Endothelial cell of umbilical vein (primary cell): ENCODE data around the gene FMN1. TPM values are rescaled to one million over a fixed set of nuclear protein-coding genes. Genes with fewer than 3 reads are reported as not detected.

Source experiments
- BruUV-seq: library from RNA; stranded (reverse); fragments of 400-500 nt; replicated peaks from 2 replicates; lab custom pipeline; 2021; lab: Mats Ljungman, UMichigan
- CTCF ChIA-PET: fragments of 300-600, 350-600 bp; sonication (Branson Sonifier 250); formaldehyde crosslinking; loops from one replicate; lab custom pipeline; 2021; ENCODE audit warnings: antibody characterized with exemption, inconsistent platforms; lab: Charles Lee
- POLR2A ChIA-PET: fragments of 300-600, 350-600 bp; sonication (Branson Sonifier 250); formaldehyde crosslinking; loops from one replicate; lab custom pipeline; 2021; ENCODE audit warnings: antibody characterized with exemption, inconsistent platforms; lab: Charles Lee
- DNase-seq: peaks from one replicate; pipeline ENCODE4 v3.0.0-alpha.2; 2011; ENCODE audit warnings: low read depth, low spot score
- FAIRE-seq: peaks from 2 replicates; lab custom pipeline; 2011; peaks lifted over from hg19 to GRCh38; lab: Jason Lieb, UNC
- H2AFZ ChIP-seq: 2 replicates; pipeline ENCODE4 v1.6.0; 2012; ENCODE audit warnings: low read depth, low read length, control low read depth, inconsistent platforms
- H3K27ac ChIP-seq: 2 replicates; pipeline ENCODE4 v1.5.1; 2011; ENCODE audit warnings: low read depth, mild to moderate bottlenecking, control low read depth, low read length, moderate library complexity; ENCODE audit not compliant: insufficient read depth
- H3K27me3 ChIP-seq, 2 experiments: 2 replicates each; pipeline versions ENCODE4 v1.6.0 to v1.6.1; 2011; ENCODE audit warnings: low read length in 2 of 2, mixed read lengths in 1 of 2; ENCODE audit not compliant: control insufficient read depth in 2 of 2, insufficient read depth in 2 of 2
- H3K36me3 ChIP-seq, 2 experiments: 2 replicates in 1 of 2; 3 replicates in 1 of 2; pipeline ENCODE4 v1.5.1; 2011; ENCODE audit warnings: low read length in 2 of 2, mild to moderate bottlenecking in 1 of 2, moderate library complexity in 1 of 2; ENCODE audit not compliant: control insufficient read depth in 2 of 2, insufficient read depth in 2 of 2; ENCODE audit errors: extremely low read depth in 1 of 2
- H3K4me1 ChIP-seq: 3 replicates; pipeline ENCODE4 v1.5.1; 2011; ENCODE audit warnings: mild to moderate bottlenecking, low read length; ENCODE audit not compliant: control insufficient read depth, insufficient read depth; ENCODE audit errors: extremely low read depth
- H3K4me2 ChIP-seq: 2 replicates; pipeline ENCODE4 v1.6.1; 2011; ENCODE audit warnings: low read length, control low read depth, mixed read lengths; ENCODE audit not compliant: insufficient read depth
- H3K4me3 ChIP-seq, 3 experiments: fragments of 200-600 bp in 1 of 3; sonication (generic), shearing (Covaris generic) in 1 of 3; replicated peaks in 1 of 3; 2 replicates each; pipeline ENCODE4 v1.5.1; 2011 to 2016; ENCODE audit warnings: control low read depth in 3 of 3, low read length in 3 of 3, mild to moderate bottlenecking in 2 of 3, inconsistent platforms in 1 of 3, low read depth in 1 of 3, moderate library complexity in 1 of 3; ENCODE audit not compliant: insufficient read depth in 1 of 3
- H3K79me2 ChIP-seq: 2 replicates; pipeline ENCODE4 v1.6.0; 2012; ENCODE audit warnings: low read length, inconsistent platforms; ENCODE audit not compliant: control insufficient read depth, insufficient read depth
- H3K9ac ChIP-seq: replicated peaks from 2 replicates; pipeline ENCODE3; 2011; ENCODE audit warnings: low read length, control low read depth; ENCODE audit not compliant: insufficient read depth; ENCODE audit errors: extremely low read depth
- H3K9me1 ChIP-seq: replicated peaks from 3 replicates; pipeline ENCODE4 v1.6.0; 2011; ENCODE audit warnings: mild to moderate bottlenecking, low read length; ENCODE audit not compliant: control insufficient read depth, insufficient read depth; ENCODE audit errors: extremely low read depth
- H3K9me3 ChIP-seq: replicated peaks from 2 replicates; pipeline ENCODE4 v1.5.1; 2012; ENCODE audit warnings: low read length, inconsistent platforms; ENCODE audit not compliant: control insufficient read depth, insufficient read depth
- H4K20me1 ChIP-seq: replicated peaks from 2 replicates; pipeline ENCODE3; 2011; ENCODE audit warnings: mild to moderate bottlenecking, low read length; ENCODE audit not compliant: control insufficient read depth, insufficient read depth; ENCODE audit errors: extremely low read depth
- CTCF ChIP-seq, 2 donors: IDR thresholded peaks; 1 replicate in 1 of 2; 2 replicates in 1 of 2; pipeline ENCODE4 v1.5.1; 2011; ENCODE audit warnings: low read length in 2 of 2, mild to moderate bottlenecking in 2 of 2, moderate library complexity in 2 of 2, control low read depth in 1 of 2, inconsistent platforms in 1 of 2, low read depth in 1 of 2; ENCODE audit not compliant: insufficient read depth in 1 of 2; ENCODE audit errors: extremely low read depth in 1 of 2
- EZH2 ChIP-seq: IDR thresholded peaks from 2 replicates; pipeline ENCODE4 v1.6.1; 2012; ENCODE audit warnings: borderline replicate concordance, low read depth, mild to moderate bottlenecking, moderate library complexity, low read length, inconsistent platforms; ENCODE audit not compliant: severe bottlenecking
- FOS ChIP-seq: IDR thresholded peaks from 2 replicates; pipeline ENCODE4 v1.6.1; 2011; ENCODE audit warnings: mild to moderate bottlenecking, low read length, moderate library complexity, borderline replicate concordance; ENCODE audit not compliant: insufficient read depth
- GATA2 ChIP-seq: IDR thresholded peaks from 2 replicates; pipeline ENCODE4 v1.7.0; 2011; ENCODE audit warnings: low read depth, mild to moderate bottlenecking, moderate library complexity, mixed read lengths, low read length; ENCODE audit not compliant: insufficient read length, insufficient read depth
- JUN ChIP-seq: IDR thresholded peaks from 2 replicates; pipeline ENCODE4 v1.6.1; 2011; ENCODE audit warnings: borderline replicate concordance, low read depth; ENCODE audit not compliant: insufficient read length, insufficient read depth
- MAX ChIP-seq: IDR thresholded peaks from 2 replicates; pipeline ENCODE4 v1.6.1; 2011; ENCODE audit not compliant: insufficient read depth, insufficient read length
- MYC ChIP-seq: IDR thresholded peaks from one replicate; pipeline ENCODE4 v1.6.1; 2011; ENCODE audit warnings: mild to moderate bottlenecking, low read depth, low read length
- POLR2A ChIP-seq: IDR thresholded peaks from 2 replicates; pipeline ENCODE4 v1.6.1; 2012; ENCODE audit warnings: low read depth, mild to moderate bottlenecking, control low read depth, low read length
- POLR2AphosphoS5 ChIP-seq: IDR thresholded peaks from 2 replicates; pipeline ENCODE4 v1.6.1; 2012; ENCODE audit warnings: low read depth, mild to moderate bottlenecking, control low read depth, low read length, moderate library complexity; ENCODE audit not compliant: insufficient read depth
- dilution Hi-C: fragments of 300-500 bp; cut with MboI; formaldehyde crosslinking; loops from one replicate; pipeline ENCODE4 v1.15.0; 2019; ENCODE audit warnings: low sequenced_read_pairs; ENCODE audit not compliant: extremely low pct_ligation_motif_present
- intact Hi-C: fragments of 100-400 bp; cut with micrococcal nuclease; formaldehyde crosslinking; loops from one replicate; pipeline ENCODE4 v1.10.0; 2022
- polyA plus RNA-seq, 4 experiments: library from polyadenylated mRNA; depleted of rRNA in 3 of 4; stranded (reverse) in 3 of 4; unstranded in 1 of 4; fragments of >200 nt; gene quantifications; 2 replicates each; pipeline versions ENCODE4 v1.2.1 to v1.2.3, GENCODE V29; 2011 to 2012; ENCODE audit warnings: missing spikeins in 1 of 4
- total RNA-seq: library from RNA; stranded (reverse); gene quantifications from 2 replicates; pipeline ENCODE4 v1.2.3, GENCODE V29; 2021

Gene FMN1
- total and polyA plus RNA-seq, 2 donors (not counting 3 experiments of a cell fraction or from before 2014, with no cell fraction given) = 0.01 to 0.29 TPM

- dilution Hi-C loops = no loop called here
- Histone ChIP-seq H3K4me1 (peaks cover 5% of the 10 kb centered on the region), H3K9me1 (no peaks in the 10 kb centered on the region), H4K20me1 (no peaks in the 10 kb centered on the region), H3K4me3 (no peak overlapping the region), H3K36me3 (no peaks in the 10 kb centered on the region), H3K4me2 (no peak overlapping the region), H3K9me3 (no peaks in the 10 kb centered on the region), H3K27me3 (no peaks in the 10 kb centered on the region), H3K27ac (no peak overlapping the region), H3K9ac (no peak overlapping the region), H2AFZ (no peak overlapping the region), H3K79me2 (no peaks in the 10 kb centered on the region)
- FAIRE-seq (no peak), DNase-seq (no peak)
- intact Hi-C loops = no loop called here
- BruUV-seq = no TSS peak
- ChIA-PET CTCF (interaction anchor here (1.1 to 2.1 kb wide), 5 partner anchors 10 to 27 kb away, joined by 3 to 7 read pairs (median 6); no protein-coding TSS in a partner anchor), POLR2A (no interaction called here)
- no peak for TF ChIP-seq POLR2AphosphoS5
- TF ChIP-seq GATA2 = no peak
- no peak for TF ChIP-seq JUN
- no peak for TF ChIP-seq FOS
- TF ChIP-seq POLR2A = no peak
- no peak for TF ChIP-seq EZH2
- no peak for TF ChIP-seq MAX
- no peak for TF ChIP-seq MYC
- no peak for TF ChIP-seq CTCF (IDR thresholded peaks at IDR 0.05; ENCODE audit: extremely low read depth in 1 of 2, insufficient read depth in 1 of 2, low read depth in 1 of 2, low read length in 2 of 2)
Observed at GRCh38 chr15:33112541-33113105, 81.9 kb downstream of the FMN1 start.
